CD14-positive monocyte (primary cell): Measurements from ENCODE around the gene CAMSAP2. TPM values are rescaled to one million over a fixed set of nuclear protein-coding genes. Genes with fewer than 3 reads are reported as not detected.

Experiments
- DNase-seq, 3 donors: peaks; one replicate each; pipeline ENCODE4 v3.0.0-alpha.2; 2011 to 2022
- H2AFZ ChIP-seq: 2 replicates; pipeline ENCODE4 v1.6.0; 2012; ENCODE audit warnings: mild to moderate bottlenecking, low read depth, low read length, inconsistent platforms; ENCODE audit not compliant: insufficient read depth, poor library complexity, severe bottlenecking
- H3K27ac ChIP-seq, 2 donors: 1 replicate in 1 of 2; 2 replicates in 1 of 2; pipeline ENCODE4 v1.5.1; 2012 to 2013; ENCODE audit warnings: low read length in 2 of 2, control low read depth in 1 of 2, inconsistent platforms in 1 of 2, low read depth in 1 of 2, mild to moderate bottlenecking in 1 of 2
- H3K27me3 ChIP-seq, 2 donors: one replicate each; pipeline versions ENCODE4 v1.6.0 to v1.6.1; 2011 to 2013; ENCODE audit warnings: low read length in 2 of 2; ENCODE audit not compliant: control insufficient read depth in 2 of 2, insufficient read depth in 2 of 2
- H3K36me3 ChIP-seq, 2 donors: replicated peaks in 1 of 2; 1 replicate in 1 of 2; 2 replicates in 1 of 2; pipeline versions ENCODE4 v1.5.1 to v1.6.1; 2012 to 2013; ENCODE audit warnings: low read length in 2 of 2, control low read depth in 1 of 2, inconsistent platforms in 1 of 2, mild to moderate bottlenecking in 1 of 2; ENCODE audit not compliant: insufficient read depth in 2 of 2, control insufficient read depth in 1 of 2
- H3K4me1 ChIP-seq, 2 donors: 1 replicate in 1 of 2; 2 replicates in 1 of 2; pipeline versions ENCODE4 v1.5.1 to v1.6.1; 2012 to 2013; ENCODE audit warnings: low read length in 2 of 2, control low read depth in 1 of 2, inconsistent platforms in 1 of 2, mild to moderate bottlenecking in 1 of 2, moderate library complexity in 1 of 2; ENCODE audit not compliant: insufficient read depth in 2 of 2, control insufficient read depth in 1 of 2
- H3K4me2 ChIP-seq: replicated peaks from 2 replicates; pipeline ENCODE3; 2012; ENCODE audit warnings: low read length, moderate library complexity, mild to moderate bottlenecking; ENCODE audit not compliant: poor library complexity, severe bottlenecking; ENCODE audit errors: extremely low read depth
- H3K4me3 ChIP-seq, 3 experiments: fragments of 200-600 bp in 1 of 3; sonication (generic) in 1 of 3; replicated peaks in 1 of 3; 1 replicate in 2 of 3; 2 replicates in 1 of 3; pipeline ENCODE4 v1.5.1; 2011 to 2013; ENCODE audit warnings: low read length in 3 of 3, mild to moderate bottlenecking in 3 of 3, control low read depth in 2 of 3, low read depth in 2 of 3, inconsistent platforms in 1 of 3, moderate library complexity in 1 of 3
- H3K79me2 ChIP-seq: 2 replicates; pipeline ENCODE4 v1.6.0; 2012; ENCODE audit warnings: mild to moderate bottlenecking, control low read depth, inconsistent platforms, low read length, moderate library complexity; ENCODE audit not compliant: insufficient read depth
- H3K9ac ChIP-seq: 2 replicates; pipeline ENCODE4 v1.6.0; 2017; ENCODE audit warnings: low read length, mild to moderate bottlenecking; ENCODE audit not compliant: insufficient read depth, poor library complexity, severe bottlenecking
- H3K9me3 ChIP-seq, 2 donors: replicated peaks in 1 of 2; 1 replicate in 1 of 2; 2 replicates in 1 of 2; pipeline versions ENCODE4 v1.5.1 to v1.6.1; 2012 to 2013; ENCODE audit warnings: low read length in 2 of 2, control low read depth in 1 of 2; ENCODE audit not compliant: control insufficient read depth in 1 of 2, insufficient read depth in 1 of 2
- H4K20me1 ChIP-seq: 2 replicates; pipeline ENCODE4 v1.6.0; 2012; ENCODE audit warnings: mild to moderate bottlenecking, low read length, control low read depth, moderate library complexity; ENCODE audit not compliant: insufficient read depth
- H3K27ac Mint-ChIP-seq, 7 donors: one replicate each; pipeline ENCODE4 v1.8.0; 2020; ENCODE audit warnings: mild to moderate bottlenecking in 7 of 7, mixed read lengths in 7 of 7, moderate library complexity in 6 of 7, inconsistent platforms in 2 of 7
- H3K27me3 Mint-ChIP-seq, 3 donors: one replicate each; pipeline ENCODE4 v1.8.0; 2021 to 2022; ENCODE audit warnings: low read depth in 3 of 3, mild to moderate bottlenecking in 3 of 3, mixed read lengths in 3 of 3, moderate library complexity in 3 of 3, inconsistent platforms in 1 of 3
- H3K36me3 Mint-ChIP-seq, 2 donors: one replicate each; pipeline ENCODE4 v1.8.0; 2020; ENCODE audit warnings: mixed read lengths in 2 of 2, inconsistent platforms in 1 of 2, mild to moderate bottlenecking in 1 of 2
- H3K4me1 Mint-ChIP-seq: one replicate; pipeline ENCODE4 v1.8.0; 2020; ENCODE audit warnings: mild to moderate bottlenecking, mixed read lengths
- H3K4me3 Mint-ChIP-seq, 2 donors: one replicate each; pipeline ENCODE4 v1.8.0; 2020; ENCODE audit warnings: mild to moderate bottlenecking in 2 of 2, mixed read lengths in 2 of 2, moderate library complexity in 1 of 2
- H3K9me3 Mint-ChIP-seq, 7 donors: one replicate each; pipeline ENCODE4 v1.8.0; 2020 to 2022; ENCODE audit warnings: mixed read lengths in 7 of 7, mild to moderate bottlenecking in 6 of 7, moderate library complexity in 6 of 7, inconsistent platforms in 2 of 7
- WGBS: methylation state at CpG from one replicate; pipeline ENCODE4 v1.1.5; 2013; ENCODE audit warnings: missing lambda C conversion rate; ENCODE audit not compliant: insufficient coverage; 5-methylcytosine and 5-hydroxymethylcytosine counted together
- intact Hi-C, 2 donors: fragments of 100-400 bp; cut with micrococcal nuclease; formaldehyde crosslinking; loops; one replicate each; pipeline versions ENCODE4 v1.15.0 to v1.15.1; 2023
- polyA plus RNA-seq, 3 donors: library from polyadenylated mRNA; depleted of rRNA in 1 of 3; unstranded in 2 of 3; stranded (reverse) in 1 of 3; fragments of 300-500 nt in 2 of 3; fragments of >200 nt in 1 of 3; fragmentation: Illumina TruSeq in 2 of 3; gene quantifications; 1 replicate in 2 of 3; 2 replicates in 1 of 3; pipeline ENCODE4 v1.2.3, GENCODE V29; 2012 to 2021
- TF ChIP-seq, protein P1 (sequence below): fragments of 200-600 bp; IDR thresholded peaks from one replicate; pipeline ENCODE4 v1.8.0; 2022; ENCODE audit warnings: antibody characterized with exemption, mild to moderate bottlenecking

Gene CAMSAP2
- polyA plus RNA-seq, 3 donors = 0.89 to 1.3 (median 0.90) TPM

DNA sequence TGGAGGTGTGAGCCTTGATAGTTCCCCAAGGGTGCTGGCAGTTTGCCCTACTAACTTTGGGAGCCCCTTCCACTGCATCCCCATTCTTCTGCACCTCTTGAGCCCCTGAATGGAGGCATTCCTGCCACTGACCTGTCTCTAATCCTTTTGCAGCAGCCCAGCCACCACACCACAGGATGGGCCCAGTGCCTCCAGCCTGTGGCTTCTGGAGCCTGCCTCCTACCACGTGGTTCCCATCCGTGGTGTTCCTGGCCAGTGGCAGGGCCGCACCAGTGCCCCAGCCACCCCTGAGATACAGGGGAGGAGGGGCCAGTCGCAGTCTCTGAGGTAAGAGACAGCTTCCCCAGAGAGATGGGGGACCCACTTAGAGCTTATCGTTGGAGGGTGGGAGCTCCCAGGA is 170.4 kb downstream of the CAMSAP2 start:
- Mint-ChIP-seq H3K27ac (peak overlapping the region in 1 of 7 donors; percentile 43), H3K36me3 (no peaks in the 10 kb centered on the region), H3K9me3 (peaks cover 0 to 1% (median 0%) of the 10 kb centered on the region in 7 donors), H3K4me3 (peak overlapping the region in 1 of 2 donors; percentile 9), H3K27me3 (peaks cover 0 to 2% (median 0%) of the 10 kb centered on the region in 3 donors), H3K4me1 (peaks cover 20% of the 10 kb centered on the region)
- H3K9ac ChIP-seq = no peak overlapping the region
- peaks cover 12 to 14% of the 10 kb centered on the region in 2 donors for H3K4me1 ChIP-seq
- DNase-seq = no peak
- H3K4me2 ChIP-seq = no peak overlapping the region
- H3K9me3 ChIP-seq = no peaks in the 10 kb centered on the region
- H3K36me3 ChIP-seq = no peaks in the 10 kb centered on the region
- intact Hi-C loops = no loop called here
- H3K4me3 ChIP-seq = no peak overlapping the region
- no peaks in the 10 kb centered on the region for H4K20me1 ChIP-seq
- H3K27ac ChIP-seq = no peak overlapping the region
- WGBS = 100% methylated on average over 1 of the region's 5 CpGs
- TF ChIP-seq, protein P1, sequence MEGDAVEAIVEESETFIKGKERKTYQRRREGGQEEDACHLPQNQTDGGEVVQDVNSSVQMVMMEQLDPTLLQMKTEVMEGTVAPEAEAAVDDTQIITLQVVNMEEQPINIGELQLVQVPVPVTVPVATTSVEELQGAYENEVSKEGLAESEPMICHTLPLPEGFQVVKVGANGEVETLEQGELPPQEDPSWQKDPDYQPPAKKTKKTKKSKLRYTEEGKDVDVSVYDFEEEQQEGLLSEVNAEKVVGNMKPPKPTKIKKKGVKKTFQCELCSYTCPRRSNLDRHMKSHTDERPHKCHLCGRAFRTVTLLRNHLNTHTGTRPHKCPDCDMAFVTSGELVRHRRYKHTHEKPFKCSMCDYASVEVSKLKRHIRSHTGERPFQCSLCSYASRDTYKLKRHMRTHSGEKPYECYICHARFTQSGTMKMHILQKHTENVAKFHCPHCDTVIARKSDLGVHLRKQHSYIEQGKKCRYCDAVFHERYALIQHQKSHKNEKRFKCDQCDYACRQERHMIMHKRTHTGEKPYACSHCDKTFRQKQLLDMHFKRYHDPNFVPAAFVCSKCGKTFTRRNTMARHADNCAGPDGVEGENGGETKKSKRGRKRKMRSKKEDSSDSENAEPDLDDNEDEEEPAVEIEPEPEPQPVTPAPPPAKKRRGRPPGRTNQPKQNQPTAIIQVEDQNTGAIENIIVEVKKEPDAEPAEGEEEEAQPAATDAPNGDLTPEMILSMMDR = no peak
- H2AFZ ChIP-seq = no peak overlapping the region
- H3K79me2 ChIP-seq = no peaks in the 10 kb centered on the region
- H3K27me3 ChIP-seq = no peaks in the 10 kb centered on the region

DNA sequence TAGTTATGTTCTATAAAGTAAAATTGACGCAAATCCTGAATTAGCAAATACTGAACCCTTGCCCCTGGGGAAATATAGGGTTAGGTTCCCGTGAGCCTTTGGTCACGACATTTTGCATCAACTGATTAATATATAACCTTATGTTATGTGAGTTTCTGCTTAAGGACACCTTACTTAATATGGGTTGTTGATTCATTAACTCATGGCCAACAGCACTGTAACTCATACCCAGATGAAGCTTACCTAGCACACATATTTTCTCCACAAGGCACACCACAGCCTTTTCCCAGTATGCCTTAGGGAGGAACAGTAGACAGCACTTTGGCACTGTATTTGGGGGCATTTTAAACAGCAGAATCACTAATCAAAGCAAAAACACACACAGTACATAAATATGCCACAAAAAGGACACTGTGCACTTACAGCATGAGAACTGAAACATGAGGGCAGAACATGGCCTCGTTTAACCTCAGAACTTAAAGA is 171.1 kb downstream of the CAMSAP2 start:
- TF ChIP-seq, protein P1 = no peak
- H3K9me3 Mint-ChIP-seq = peaks cover 0 to 1% (median 0%) of the 10 kb centered on the region in 7 donors
- intact Hi-C loops = no loop called here
- no peaks in the 10 kb centered on the region for H3K36me3 Mint-ChIP-seq
- no peak overlapping the region for H3K27ac Mint-ChIP-seq
- H3K4me1 ChIP-seq = peaks cover 12 to 14% of the 10 kb centered on the region in 2 donors
- no peaks in the 10 kb centered on the region for H3K27me3 ChIP-seq
- WGBS = 75% methylated on average over 1 of the region's 4 CpGs
- peaks cover 0 to 3% (median 0%) of the 10 kb centered on the region in 3 donors for H3K27me3 Mint-ChIP-seq
- no peak overlapping the region for H3K4me3 ChIP-seq
- no peaks in the 10 kb centered on the region for H3K9me3 ChIP-seq
- no peak overlapping the region for H3K4me2 ChIP-seq
- H3K4me1 Mint-ChIP-seq = peaks cover 20% of the 10 kb centered on the region
- no peak overlapping the region for H2AFZ ChIP-seq
- H3K9ac ChIP-seq = no peak overlapping the region
- no peak overlapping the region for H3K4me3 Mint-ChIP-seq
- no peaks in the 10 kb centered on the region for H4K20me1 ChIP-seq
- H3K79me2 ChIP-seq = no peaks in the 10 kb centered on the region
- no peak for DNase-seq
- H3K27ac ChIP-seq = no peak overlapping the region
- no peaks in the 10 kb centered on the region for H3K36me3 ChIP-seq

Other genes starting within 250 kb of the CAMSAP2 start
- gene KIF14, start 118.1 kb upstream of the CAMSAP2 start, polyA plus RNA-seq = under 1 TPM; 0.03 to 0.18 (median 0.05) TPM
- gene DDX59, start 69.0 kb upstream of the CAMSAP2 start, polyA plus RNA-seq = 10 to 100 TPM; 14.3 to 18.6 (median 14.9) TPM
- gene GPR25, start 134.1 kb downstream of the CAMSAP2 start, polyA plus RNA-seq = under 1 TPM in 1 of 3 donors, not detected in 2; 0.13 TPM
- not detected for gene INAVA, start 156.0 kb downstream of the CAMSAP2 start, polyA plus RNA-seq